ENCODE measurements around the gene FANK1.

DNA sequence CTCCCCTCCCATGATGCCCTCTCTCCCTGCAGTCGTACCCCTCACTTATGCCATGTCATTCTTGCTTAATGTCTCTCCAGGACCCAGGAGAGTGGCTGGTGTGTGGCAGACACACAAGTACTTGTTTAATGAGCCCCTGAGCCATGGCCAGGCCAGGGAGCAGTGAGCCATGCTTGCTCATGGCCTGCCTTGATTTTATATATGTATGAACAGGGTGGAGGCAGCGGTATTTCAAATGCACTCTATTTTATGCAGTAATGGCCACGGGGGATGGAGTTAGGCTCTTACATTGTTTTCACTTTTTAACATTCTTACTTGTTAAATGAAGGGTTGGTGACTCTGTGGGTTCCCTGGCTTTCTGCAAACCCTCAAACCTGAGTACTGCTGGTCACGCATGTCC, 144.8 kb downstream of the FANK1 start:
- no peak for TF ChIP-seq GATA3 (IDR thresholded peaks at IDR 0.05; ENCODE audit: low read depth, low read length)
- TF ChIP-seq GATA2 (IDR thresholded peaks at IDR 0.05; ENCODE audit: low read depth, low read length), result no peak

All from SH-SY5Y (cell line).